OCI-LY7 (cell line): ENCODE data around the gene MCM6.

Experiments used
- EZH2phosphoT487 ChIP-seq: fragments of 200-600 bp; sonication (generic); IDR thresholded peaks from 2 replicates; pipeline ENCODE4 v1.6.1; 2018; ENCODE audit warnings: low read depth, borderline replicate concordance, mild to moderate bottlenecking, mixed run types, antibody characterized with exemption, low read length, moderate library complexity, mixed read lengths
- TF ChIP-seq, protein P1 (sequence below): fragments of 200-600 bp; sonication (generic); conservative IDR thresholded peaks from 2 replicates; pipeline ENCODE4 v1.5.1; 2014; ENCODE audit warnings: mild to moderate bottlenecking, antibody characterized with exemption, low read length, moderate library complexity, mixed read lengths

- TF ChIP-seq, protein P1, sequence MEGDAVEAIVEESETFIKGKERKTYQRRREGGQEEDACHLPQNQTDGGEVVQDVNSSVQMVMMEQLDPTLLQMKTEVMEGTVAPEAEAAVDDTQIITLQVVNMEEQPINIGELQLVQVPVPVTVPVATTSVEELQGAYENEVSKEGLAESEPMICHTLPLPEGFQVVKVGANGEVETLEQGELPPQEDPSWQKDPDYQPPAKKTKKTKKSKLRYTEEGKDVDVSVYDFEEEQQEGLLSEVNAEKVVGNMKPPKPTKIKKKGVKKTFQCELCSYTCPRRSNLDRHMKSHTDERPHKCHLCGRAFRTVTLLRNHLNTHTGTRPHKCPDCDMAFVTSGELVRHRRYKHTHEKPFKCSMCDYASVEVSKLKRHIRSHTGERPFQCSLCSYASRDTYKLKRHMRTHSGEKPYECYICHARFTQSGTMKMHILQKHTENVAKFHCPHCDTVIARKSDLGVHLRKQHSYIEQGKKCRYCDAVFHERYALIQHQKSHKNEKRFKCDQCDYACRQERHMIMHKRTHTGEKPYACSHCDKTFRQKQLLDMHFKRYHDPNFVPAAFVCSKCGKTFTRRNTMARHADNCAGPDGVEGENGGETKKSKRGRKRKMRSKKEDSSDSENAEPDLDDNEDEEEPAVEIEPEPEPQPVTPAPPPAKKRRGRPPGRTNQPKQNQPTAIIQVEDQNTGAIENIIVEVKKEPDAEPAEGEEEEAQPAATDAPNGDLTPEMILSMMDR = no peak
- no peak for TF ChIP-seq EZH2phosphoT487
Measured at GRCh38 chr2:135838502-135838901, 37.7 kb downstream of the MCM6 start.
